ENCODE data around the gene CD5L. TPM values are rescaled to one million over a fixed set of nuclear protein-coding genes. Genes with fewer than 3 reads are reported as not detected.

Gene CD5L
- total and polyA plus RNA-seq, 9 of the 15 experiments (the other 6 are each of a cell fraction or from before 2014, with no cell fraction given), result not detected

- no peak for DNase-seq (ENCODE audit: extremely low read depth in 1 of 4, low spot score in 3 of 4)
- H3K4me3 ChIP-seq, result no peak overlapping the region
- H3K79me2 ChIP-seq (ENCODE audit: control insufficient read depth, insufficient read depth, low read length), result no peaks in the 10 kb centered on the region
- H3K9ac ChIP-seq (ENCODE audit: insufficient read depth in 1 of 2, low read depth in 2 of 2, low read length in 2 of 2), result no peak overlapping the region
- H3K27ac ChIP-seq (ENCODE audit: extremely low read depth, low read depth, low read length), result no peak overlapping the region
- POLR2A ChIA-PET, result interaction anchor here (0.7 kb wide), 1 partner anchor 916 kb away, joined by 4 read pairs; no protein-coding TSS in a partner anchor
- FAIRE-seq, result no peak
- TF ChIP-seq CBX3 (IDR thresholded peaks at IDR 0.05; ENCODE audit: borderline replicate concordance in 1 of 2, low read length in 2 of 2) (no peak), SPI1 (IDR thresholded peaks at IDR 0.05; ENCODE audit: borderline replicate concordance, low read depth, low read length) (0 out of 2 replicates have a peak, but pooled peaks have one; percentile 9)
- no TSS peak for BruUV-seq (replicated peaks)
- H3K9me3 ChIP-seq (replicated peaks; ENCODE audit: control insufficient read depth, insufficient read depth, low read depth, low read length), result no peaks in the 10 kb centered on the region
- no peaks in the 10 kb centered on the region for H3K4me1 ChIP-seq (replicated peaks in 1 of 2; ENCODE audit: control insufficient read depth in 2 of 2, insufficient read depth in 2 of 2, low read length in 2 of 2)
- in situ Hi-C loops (cut with MboI) (no loop called here), intact Hi-C loops (cut with micrococcal nuclease) (no loop called here)
- peaks cover 0 to 5% of the 10 kb centered on the region in 2 experiments; a peak in 1 of 5 replicates for H3K27me3 ChIP-seq (ENCODE audit: control insufficient read depth in 2 of 2, insufficient read depth in 2 of 2, low read length in 2 of 2)
- CTCF ChIA-PET (ENCODE audit: low intra/inter-chr PET ratio), result no interaction called here
- no peak for ATAC-seq
- no peak overlapping the region for H2AFZ ChIP-seq (ENCODE audit: low read depth, low read length)
- WGBS (ENCODE audit: insufficient coverage, low coverage, missing lambda C conversion rate), result 0% methylated on average over 6 of the region's 6 CpGs
- H3K9me1 ChIP-seq (ENCODE audit: control insufficient read depth, insufficient read depth, low read length), result no peaks in the 10 kb centered on the region
- no peak overlapping the region for H3K4me2 ChIP-seq (ENCODE audit: insufficient read depth, low read length)
- H4K20me1 ChIP-seq (replicated peaks; ENCODE audit: control insufficient read depth, insufficient read depth, low read length), result no peaks in the 10 kb centered on the region
- no peaks in the 10 kb centered on the region for H3K36me3 ChIP-seq (ENCODE audit: control insufficient read depth, insufficient read depth, low read length)
Observed at GRCh38 chr1:157862114-157863070, 20.8 kb upstream of the CD5L start.

- no peak for FAIRE-seq
- Histone ChIP-seq H3K27ac (ENCODE audit: extremely low read depth, low read depth, low read length) (no peak overlapping the region), H3K79me2 (ENCODE audit: control insufficient read depth, insufficient read depth, low read length) (no peaks in the 10 kb centered on the region; the same call in 2 of the 3 replicates), H3K4me1 (replicated peaks in 1 of 2; ENCODE audit: control insufficient read depth in 2 of 2, insufficient read depth in 2 of 2, low read length in 2 of 2) (no peaks in the 10 kb centered on the region), H3K4me3 (no peak overlapping the region), H3K9me1 (ENCODE audit: control insufficient read depth, insufficient read depth, low read length) (no peaks in the 10 kb centered on the region), H3K36me3 (ENCODE audit: control insufficient read depth, insufficient read depth, low read length) (no peaks in the 10 kb centered on the region), H3K27me3 (ENCODE audit: control insufficient read depth in 2 of 2, insufficient read depth in 2 of 2, low read length in 2 of 2) (no peaks in the 10 kb centered on the region), H3K4me2 (ENCODE audit: insufficient read depth, low read length) (no peak overlapping the region), H3K9ac (ENCODE audit: insufficient read depth in 1 of 2, low read depth in 2 of 2, low read length in 2 of 2) (no peak overlapping the region), H2AFZ (ENCODE audit: low read depth, low read length) (no peak overlapping the region), H4K20me1 (replicated peaks; ENCODE audit: control insufficient read depth, insufficient read depth, low read length) (no peaks in the 10 kb centered on the region), H3K9me3 (replicated peaks; ENCODE audit: control insufficient read depth, insufficient read depth, low read depth, low read length) (no peaks in the 10 kb centered on the region)
- no TSS peak for BruUV-seq (replicated peaks)
- ChIA-PET POLR2A (no interaction called here), CTCF (ENCODE audit: low intra/inter-chr PET ratio) (no interaction called here)
- intact Hi-C loops (cut with micrococcal nuclease), result no loop called here
- WGBS (ENCODE audit: insufficient coverage, low coverage, missing lambda C conversion rate), result 0% methylated on average over 2 of the region's 2 CpGs
- ATAC-seq, result no peak
- in situ Hi-C loops (cut with MboI), result no loop called here
- no peak for DNase-seq (ENCODE audit: extremely low read depth in 1 of 4, low spot score in 3 of 4)
- no peak for TF ChIP-seq FOS (IDR thresholded peaks at IDR 0.05; ENCODE audit: extremely low read depth, insufficient read length)
- TF ChIP-seq KLF10 (CRISPR knock-in tag; IDR thresholded peaks at IDR 0.05), result no peak
- no peak for TF ChIP-seq CREB5 (CRISPR knock-in tag; IDR thresholded peaks at IDR 0.05)
- TF ChIP-seq RBM22 (IDR thresholded peaks at IDR 0.05; ENCODE audit: low read depth, low read length, poor library complexity, severe bottlenecking), result no peak
- TF ChIP-seq ZNF24 (IDR thresholded peaks at IDR 0.05), result no peak
- TF ChIP-seq BCL6 (CRISPR knock-in tag; IDR thresholded peaks at IDR 0.05), result no peak
- no peak for TF ChIP-seq POLR2AphosphoS2 (IDR thresholded peaks at IDR 0.05; ENCODE audit: low read length)
- TF ChIP-seq ADNP (tag; IDR thresholded peaks at IDR 0.05), result no peak
- TF ChIP-seq ZNF408 (CRISPR knock-in tag; IDR thresholded peaks at IDR 0.05; ENCODE audit: low read depth), result no peak
- TF ChIP-seq, protein P1, sequence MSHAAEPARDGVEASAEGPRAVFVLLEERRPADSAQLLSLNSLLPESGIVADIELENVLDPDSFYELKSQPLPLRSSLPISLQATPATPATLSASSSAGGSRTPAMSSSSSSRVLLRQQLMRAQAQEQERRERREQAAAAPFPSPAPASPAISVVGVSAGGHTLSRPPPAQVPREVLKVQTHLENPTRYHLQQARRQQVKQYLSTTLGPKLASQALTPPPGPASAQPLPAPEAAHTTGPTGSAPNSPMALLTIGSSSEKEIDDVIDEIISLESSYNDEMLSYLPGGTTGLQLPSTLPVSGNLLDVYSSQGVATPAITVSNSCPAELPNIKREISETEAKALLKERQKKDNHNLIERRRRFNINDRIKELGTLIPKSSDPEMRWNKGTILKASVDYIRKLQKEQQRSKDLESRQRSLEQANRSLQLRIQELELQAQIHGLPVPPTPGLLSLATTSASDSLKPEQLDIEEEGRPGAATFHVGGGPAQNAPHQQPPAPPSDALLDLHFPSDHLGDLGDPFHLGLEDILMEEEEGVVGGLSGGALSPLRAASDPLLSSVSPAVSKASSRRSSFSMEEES (CRISPR knock-in tag; IDR thresholded peaks at IDR 0.05), result no peak
- no peak for TF ChIP-seq L3MBTL2 (IDR thresholded peaks at IDR 0.05)
- no peak for TF ChIP-seq MCM2 (IDR thresholded peaks at IDR 0.05; ENCODE audit: low read depth)
Observed at GRCh38 chr1:157856538-157856937, 14.9 kb upstream of the CD5L start.

All from K562 (cell line).